ENCODE data around the gene BLVRB.
"Not testable (repeated sequence)": the region's sequence is repeated elsewhere in the genome, so short reads cannot be mapped to it uniquely, and the experiment has no call there.

Gene BLVRB

GRCh38 chr19:40508739-40509260, 43.3 kb upstream of the BLVRB start:
- no peak for DNase-seq (ENCODE audit: low read depth, low spot score)
- peaks cover 6% of the 10 kb centered on the region; the same call in 1 of the 2 replicates for H3K9me3 ChIP-seq (ENCODE audit: insufficient read depth, low read length)
- TF ChIP-seq ZNF274 (IDR thresholded peaks at IDR 0.05; ENCODE audit: low read depth, low read length) (no peak), SUZ12 (IDR thresholded peaks at IDR 0.05; ENCODE audit: extremely low read depth, insufficient read depth, insufficient read length) (no peak), YY1 (IDR thresholded peaks at IDR 0.05; ENCODE audit: insufficient read depth, insufficient read length) (no peak)
- H3K4me1 ChIP-seq (ENCODE audit: insufficient read depth, insufficient read length): peaks cover 4% of the 10 kb centered on the region
- H3K36me3 ChIP-seq (ENCODE audit: insufficient read depth, insufficient read length, low read length): no peaks in the 10 kb centered on the region
- peaks cover 41% of the 10 kb centered on the region for H3K27me3 ChIP-seq (ENCODE audit: insufficient read depth, insufficient read length)
- no peak overlapping the region for H3K4me3 ChIP-seq (ENCODE audit: insufficient read length, low read depth)
- H3K9ac ChIP-seq (ENCODE audit: insufficient read length, low read depth): no peak overlapping the region

- H3K27me3 ChIP-seq (ENCODE audit: insufficient read depth, insufficient read length): peaks cover 32% of the 10 kb centered on the region
- no peak overlapping the region for H3K9ac ChIP-seq (ENCODE audit: insufficient read length, low read depth)
- no peak for DNase-seq (ENCODE audit: low read depth, low spot score)
- no peak for TF ChIP-seq YY1 (IDR thresholded peaks at IDR 0.05; ENCODE audit: insufficient read depth, insufficient read length)
- TF ChIP-seq SUZ12 (IDR thresholded peaks at IDR 0.05; ENCODE audit: extremely low read depth, insufficient read depth, insufficient read length): no peak
- TF ChIP-seq ZNF274 (IDR thresholded peaks at IDR 0.05; ENCODE audit: low read depth, low read length): no peak
- peaks cover 4% of the 10 kb centered on the region for H3K4me1 ChIP-seq (ENCODE audit: insufficient read depth, insufficient read length)
- no peak overlapping the region for H3K4me3 ChIP-seq (ENCODE audit: insufficient read length, low read depth)
- H3K9me3 ChIP-seq (ENCODE audit: insufficient read depth, low read length): no peaks in the 10 kb centered on the region; the same call in 1 of the 2 replicates
- no peaks in the 10 kb centered on the region for H3K36me3 ChIP-seq (ENCODE audit: insufficient read depth, insufficient read length, low read length)
These were observed 42.3 kb upstream of the BLVRB start for GRCh38 chr19:40507892-40508291.

DNA sequence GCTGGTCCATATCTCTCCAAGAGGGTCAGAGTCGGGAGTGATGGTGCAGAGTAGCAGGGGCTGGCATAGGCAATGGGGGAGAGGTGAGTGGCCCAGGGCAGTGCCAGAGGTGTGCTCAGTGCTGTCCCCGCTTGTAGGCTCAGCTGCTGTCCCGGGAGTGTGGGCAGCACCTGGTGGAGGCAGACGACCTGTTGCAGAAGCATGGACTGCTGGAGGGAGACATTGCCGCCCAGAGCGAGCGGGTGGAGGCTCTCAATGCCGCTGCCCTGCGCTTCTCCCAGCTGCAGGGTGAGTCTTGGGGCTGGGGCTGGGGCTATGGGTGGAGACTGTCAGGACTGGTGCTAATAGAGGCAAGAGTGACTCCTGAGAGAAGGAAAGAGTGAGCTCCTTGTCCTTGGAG, 40.6 kb upstream of the BLVRB start:
- H3K4me3 ChIP-seq (ENCODE audit: insufficient read length, low read depth): no peak overlapping the region
- H3K4me1 ChIP-seq (ENCODE audit: insufficient read depth, insufficient read length): no peaks in the 10 kb centered on the region
- no peaks in the 10 kb centered on the region for H3K9me3 ChIP-seq (ENCODE audit: insufficient read depth, low read length)
- TF ChIP-seq SUZ12 (IDR thresholded peaks at IDR 0.05; ENCODE audit: extremely low read depth, insufficient read depth, insufficient read length) (no peak), YY1 (IDR thresholded peaks at IDR 0.05; ENCODE audit: insufficient read depth, insufficient read length) (no peak), ZNF274 (IDR thresholded peaks at IDR 0.05; ENCODE audit: low read depth, low read length) (no peak)
- DNase-seq (ENCODE audit: low read depth, low spot score): no peak
- no peaks in the 10 kb centered on the region for H3K36me3 ChIP-seq (ENCODE audit: insufficient read depth, insufficient read length, low read length)
- H3K9ac ChIP-seq (ENCODE audit: insufficient read length, low read depth): no peak overlapping the region
- H3K27me3 ChIP-seq (ENCODE audit: insufficient read depth, insufficient read length): peaks cover 14% of the 10 kb centered on the region

DNA sequence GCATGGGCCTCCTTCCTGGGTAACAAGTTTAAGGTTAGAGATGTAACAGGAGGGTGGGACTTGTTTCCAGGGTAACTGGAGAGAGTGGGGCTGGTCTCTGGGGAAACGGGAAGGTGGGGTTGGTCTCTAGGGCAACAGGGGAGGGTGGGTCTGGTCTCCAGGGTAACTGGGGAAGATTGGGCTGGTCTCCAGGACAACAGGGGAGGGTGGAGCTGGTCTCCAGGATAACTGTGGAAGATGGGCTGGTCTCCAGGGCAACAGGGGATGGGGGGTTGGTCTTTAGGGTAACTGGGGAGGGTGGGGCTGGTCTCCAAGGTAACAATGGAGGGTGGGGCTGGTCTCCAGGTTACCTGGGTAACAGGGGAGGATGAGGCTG, 37.8 kb upstream of the BLVRB start:
- H3K9ac ChIP-seq (ENCODE audit: insufficient read length, low read depth): no peak overlapping the region
- TF ChIP-seq YY1 (IDR thresholded peaks at IDR 0.05; ENCODE audit: insufficient read depth, insufficient read length) (no peak), ZNF274 (IDR thresholded peaks at IDR 0.05; ENCODE audit: low read depth, low read length) (no peak), SUZ12 (IDR thresholded peaks at IDR 0.05; ENCODE audit: extremely low read depth, insufficient read depth, insufficient read length) (no peak)
- H3K27me3 ChIP-seq (ENCODE audit: insufficient read depth, insufficient read length): peaks cover 6% of the 10 kb centered on the region
- H3K4me1 ChIP-seq (ENCODE audit: insufficient read depth, insufficient read length): no peaks in the 10 kb centered on the region
- H3K4me3 ChIP-seq (ENCODE audit: insufficient read length, low read depth): no peak overlapping the region
- no peaks in the 10 kb centered on the region for H3K9me3 ChIP-seq (ENCODE audit: insufficient read depth, low read length)
- H3K36me3 ChIP-seq (ENCODE audit: insufficient read depth, insufficient read length, low read length): no peaks in the 10 kb centered on the region
- DNase-seq (ENCODE audit: low read depth, low spot score): no peak

- H3K9me3 ChIP-seq (ENCODE audit: insufficient read depth, low read length): no peaks in the 10 kb centered on the region
- H3K27me3 ChIP-seq (ENCODE audit: insufficient read depth, insufficient read length): peaks cover 6% of the 10 kb centered on the region
- H3K4me1 ChIP-seq (ENCODE audit: insufficient read depth, insufficient read length): no peaks in the 10 kb centered on the region
- TF ChIP-seq YY1 (IDR thresholded peaks at IDR 0.05; ENCODE audit: insufficient read depth, insufficient read length): no peak
- no peak for TF ChIP-seq ZNF274 (IDR thresholded peaks at IDR 0.05; ENCODE audit: low read depth, low read length)
- no peak for TF ChIP-seq SUZ12 (IDR thresholded peaks at IDR 0.05; ENCODE audit: extremely low read depth, insufficient read depth, insufficient read length)
- DNase-seq (ENCODE audit: low read depth, low spot score): no peak
- no peak overlapping the region for H3K9ac ChIP-seq (ENCODE audit: insufficient read length, low read depth)
- H3K36me3 ChIP-seq (ENCODE audit: insufficient read depth, insufficient read length, low read length): no peaks in the 10 kb centered on the region
- H3K4me3 ChIP-seq (ENCODE audit: insufficient read length, low read depth): no peak overlapping the region
These were observed 37.2 kb upstream of the BLVRB start for GRCh38 chr19:40502647-40503319.

DNA sequence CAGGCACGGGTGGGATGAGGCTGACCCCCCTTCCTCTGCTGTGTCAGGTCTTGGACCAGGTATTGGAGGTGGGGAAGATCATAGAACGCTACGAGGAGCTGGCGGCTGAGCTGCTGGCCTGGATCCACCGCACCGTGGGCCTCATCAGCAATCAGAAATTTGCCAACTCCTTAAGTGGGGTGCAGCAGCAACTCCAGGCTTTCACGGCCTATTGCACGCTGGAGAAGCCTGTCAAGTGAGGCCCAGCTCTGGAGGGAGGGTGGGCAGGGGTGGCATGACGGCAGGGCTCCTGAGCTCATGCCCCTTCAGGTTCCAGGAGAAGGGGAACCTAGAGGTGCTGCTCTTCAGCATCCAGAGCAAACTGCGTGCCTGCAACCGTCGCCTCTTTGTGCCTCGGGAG, 36.5 kb upstream of the BLVRB start:
- H3K9ac ChIP-seq (ENCODE audit: insufficient read length, low read depth): no peak overlapping the region
- no peaks in the 10 kb centered on the region for H3K9me3 ChIP-seq (ENCODE audit: insufficient read depth, low read length)
- DNase-seq (ENCODE audit: low read depth, low spot score): no peak
- H3K4me3 ChIP-seq (ENCODE audit: insufficient read length, low read depth): no peak overlapping the region
- H3K36me3 ChIP-seq (ENCODE audit: insufficient read depth, insufficient read length, low read length): no peaks in the 10 kb centered on the region
- H3K27me3 ChIP-seq (ENCODE audit: insufficient read depth, insufficient read length): peaks cover 6% of the 10 kb centered on the region
- no peak for TF ChIP-seq SUZ12 (IDR thresholded peaks at IDR 0.05; ENCODE audit: extremely low read depth, insufficient read depth, insufficient read length)
- no peak for TF ChIP-seq ZNF274 (IDR thresholded peaks at IDR 0.05; ENCODE audit: low read depth, low read length)
- no peak for TF ChIP-seq YY1 (IDR thresholded peaks at IDR 0.05; ENCODE audit: insufficient read depth, insufficient read length)
- H3K4me1 ChIP-seq (ENCODE audit: insufficient read depth, insufficient read length): no peaks in the 10 kb centered on the region

DNA sequence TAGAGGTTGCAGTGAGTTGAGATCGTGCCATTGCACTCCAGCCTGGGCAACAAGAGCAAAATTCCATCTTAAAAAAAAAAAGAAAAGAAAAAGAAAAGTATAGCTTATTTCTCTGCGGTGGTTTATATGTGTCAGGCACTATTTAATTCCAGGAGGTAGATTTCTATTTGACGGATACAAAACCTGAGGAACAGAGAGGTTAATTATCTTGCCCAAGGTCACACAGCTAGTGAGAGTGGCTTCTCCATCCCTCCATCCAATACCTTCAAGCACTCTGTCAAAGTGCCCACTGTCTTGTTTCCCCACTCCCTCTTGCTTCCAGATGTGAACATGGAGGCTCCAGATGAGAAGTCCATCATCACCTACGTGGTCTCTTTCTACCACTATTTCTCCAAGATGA, 36.1 kb upstream of the BLVRB start:
- Histone ChIP-seq H3K4me3 (ENCODE audit: insufficient read length, low read depth) (no peak overlapping the region), H3K9me3 (ENCODE audit: insufficient read depth, low read length) (no peaks in the 10 kb centered on the region), H3K27me3 (ENCODE audit: insufficient read depth, insufficient read length) (peaks cover 6% of the 10 kb centered on the region), H3K9ac (ENCODE audit: insufficient read length, low read depth) (no peak overlapping the region), H3K4me1 (ENCODE audit: insufficient read depth, insufficient read length) (no peaks in the 10 kb centered on the region), H3K36me3 (ENCODE audit: insufficient read depth, insufficient read length, low read length) (no peaks in the 10 kb centered on the region)
- no peak for DNase-seq (ENCODE audit: low read depth, low spot score)
- TF ChIP-seq YY1 (IDR thresholded peaks at IDR 0.05; ENCODE audit: insufficient read depth, insufficient read length): no peak
- TF ChIP-seq SUZ12 (IDR thresholded peaks at IDR 0.05; ENCODE audit: extremely low read depth, insufficient read depth, insufficient read length): no peak
- TF ChIP-seq ZNF274 (IDR thresholded peaks at IDR 0.05; ENCODE audit: low read depth, low read length): no peak

GRCh38 chr19:40500678-40501530, 35.4 kb upstream of the BLVRB start:
- H3K27me3 ChIP-seq (ENCODE audit: insufficient read depth, insufficient read length); DNase-seq (ENCODE audit: low read depth, low spot score); H3K9me3 ChIP-seq (ENCODE audit: insufficient read depth, low read length); H3K4me1 ChIP-seq (ENCODE audit: insufficient read depth, insufficient read length); H3K4me3 ChIP-seq (ENCODE audit: insufficient read length, low read depth); H3K36me3 ChIP-seq (ENCODE audit: insufficient read depth, insufficient read length, low read length); H3K9ac ChIP-seq (ENCODE audit: insufficient read length, low read depth): not testable (repeated sequence)

Measured in NT2/D1 (cell line).